HEK293 (cell line): ENCODE results near the gene DDI1.

ENCODE experiments used
- KLF1 ChIP-seq: fragments of 450-650 bp; formaldehyde crosslinking; IDR thresholded peaks from 2 replicates; pipeline ENCODE4 v1.5.1; 2016; ENCODE audit warnings: missing biosample characterization, missing genetic modification characterization
- YY1 ChIP-seq: fragments of 450-650 bp; formaldehyde crosslinking; IDR thresholded peaks from 2 replicates; pipeline ENCODE4 v1.5.1; 2018; ENCODE audit warnings: missing biosample characterization, missing genetic modification characterization
- ZNF623 ChIP-seq: fragments of 450-650 bp; formaldehyde crosslinking; IDR thresholded peaks from 2 replicates; pipeline ENCODE4 v1.5.1; 2016; ENCODE audit warnings: missing biosample characterization, missing genetic modification characterization
- TF ChIP-seq, protein P1 (sequence below): fragments of 450-650 bp; formaldehyde crosslinking; IDR thresholded peaks from 2 replicates; pipeline ENCODE4 v1.5.1; 2016; ENCODE audit warnings: missing biosample characterization, missing genetic modification characterization
- TF ChIP-seq, protein P2 (sequence below): fragments of 450-650 bp; formaldehyde crosslinking; conservative IDR thresholded peaks from 2 replicates; pipeline ENCODE4 v1.5.1; 2016; ENCODE audit warnings: low read depth, missing biosample characterization, missing genetic modification characterization

GRCh38 chr11:104033134-104033533, 3.3 kb upstream of the DDI1 start:
- no peak for TF ChIP-seq KLF1 (tag by site-specific recombination)
- TF ChIP-seq, protein P1, sequence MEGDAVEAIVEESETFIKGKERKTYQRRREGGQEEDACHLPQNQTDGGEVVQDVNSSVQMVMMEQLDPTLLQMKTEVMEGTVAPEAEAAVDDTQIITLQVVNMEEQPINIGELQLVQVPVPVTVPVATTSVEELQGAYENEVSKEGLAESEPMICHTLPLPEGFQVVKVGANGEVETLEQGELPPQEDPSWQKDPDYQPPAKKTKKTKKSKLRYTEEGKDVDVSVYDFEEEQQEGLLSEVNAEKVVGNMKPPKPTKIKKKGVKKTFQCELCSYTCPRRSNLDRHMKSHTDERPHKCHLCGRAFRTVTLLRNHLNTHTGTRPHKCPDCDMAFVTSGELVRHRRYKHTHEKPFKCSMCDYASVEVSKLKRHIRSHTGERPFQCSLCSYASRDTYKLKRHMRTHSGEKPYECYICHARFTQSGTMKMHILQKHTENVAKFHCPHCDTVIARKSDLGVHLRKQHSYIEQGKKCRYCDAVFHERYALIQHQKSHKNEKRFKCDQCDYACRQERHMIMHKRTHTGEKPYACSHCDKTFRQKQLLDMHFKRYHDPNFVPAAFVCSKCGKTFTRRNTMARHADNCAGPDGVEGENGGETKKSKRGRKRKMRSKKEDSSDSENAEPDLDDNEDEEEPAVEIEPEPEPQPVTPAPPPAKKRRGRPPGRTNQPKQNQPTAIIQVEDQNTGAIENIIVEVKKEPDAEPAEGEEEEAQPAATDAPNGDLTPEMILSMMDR (tag by site-specific recombination): no peak
- TF ChIP-seq YY1 (tag by site-specific recombination): no peak
- TF ChIP-seq, protein P2, sequence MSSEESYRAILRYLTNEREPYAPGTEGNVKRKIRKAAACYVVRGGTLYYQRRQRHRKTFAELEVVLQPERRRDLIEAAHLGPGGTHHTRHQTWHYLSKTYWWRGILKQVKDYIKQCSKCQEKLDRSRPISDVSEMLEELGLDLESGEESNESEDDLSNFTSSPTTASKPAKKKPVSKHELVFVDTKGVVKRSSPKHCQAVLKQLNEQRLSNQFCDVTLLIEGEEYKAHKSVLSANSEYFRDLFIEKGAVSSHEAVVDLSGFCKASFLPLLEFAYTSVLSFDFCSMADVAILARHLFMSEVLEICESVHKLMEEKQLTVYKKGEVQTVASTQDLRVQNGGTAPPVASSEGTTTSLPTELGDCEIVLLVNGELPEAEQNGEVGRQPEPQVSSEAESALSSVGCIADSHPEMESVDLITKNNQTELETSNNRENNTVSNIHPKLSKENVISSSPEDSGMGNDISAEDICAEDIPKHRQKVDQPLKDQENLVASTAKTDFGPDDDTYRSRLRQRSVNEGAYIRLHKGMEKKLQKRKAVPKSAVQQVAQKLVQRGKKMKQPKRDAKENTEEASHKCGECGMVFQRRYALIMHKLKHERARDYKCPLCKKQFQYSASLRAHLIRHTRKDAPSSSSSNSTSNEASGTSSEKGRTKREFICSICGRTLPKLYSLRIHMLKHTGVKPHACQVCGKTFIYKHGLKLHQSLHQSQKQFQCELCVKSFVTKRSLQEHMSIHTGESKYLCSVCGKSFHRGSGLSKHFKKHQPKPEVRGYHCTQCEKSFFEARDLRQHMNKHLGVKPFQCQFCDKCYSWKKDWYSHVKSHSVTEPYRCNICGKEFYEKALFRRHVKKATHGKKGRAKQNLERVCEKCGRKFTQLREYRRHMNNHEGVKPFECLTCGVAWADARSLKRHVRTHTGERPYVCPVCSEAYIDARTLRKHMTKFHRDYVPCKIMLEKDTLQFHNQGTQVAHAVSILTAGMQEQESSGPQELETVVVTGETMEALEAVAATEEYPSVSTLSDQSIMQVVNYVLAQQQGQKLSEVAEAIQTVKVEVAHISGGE: no peak
- TF ChIP-seq ZNF623 (tag by site-specific recombination): no peak
